ENCODE results near the gene PKDREJ. TPM values are rescaled to one million over a fixed set of nuclear protein-coding genes. Genes with fewer than 3 reads are reported as not detected.
A peak's percentile ranks its signal among the peaks of the same experiment; 100 is the strongest.

PKDREJ gene
- total and polyA plus RNA-seq, 3 experiments from 2014 or later: 0.03 TPM; not detected in 2

DNA sequence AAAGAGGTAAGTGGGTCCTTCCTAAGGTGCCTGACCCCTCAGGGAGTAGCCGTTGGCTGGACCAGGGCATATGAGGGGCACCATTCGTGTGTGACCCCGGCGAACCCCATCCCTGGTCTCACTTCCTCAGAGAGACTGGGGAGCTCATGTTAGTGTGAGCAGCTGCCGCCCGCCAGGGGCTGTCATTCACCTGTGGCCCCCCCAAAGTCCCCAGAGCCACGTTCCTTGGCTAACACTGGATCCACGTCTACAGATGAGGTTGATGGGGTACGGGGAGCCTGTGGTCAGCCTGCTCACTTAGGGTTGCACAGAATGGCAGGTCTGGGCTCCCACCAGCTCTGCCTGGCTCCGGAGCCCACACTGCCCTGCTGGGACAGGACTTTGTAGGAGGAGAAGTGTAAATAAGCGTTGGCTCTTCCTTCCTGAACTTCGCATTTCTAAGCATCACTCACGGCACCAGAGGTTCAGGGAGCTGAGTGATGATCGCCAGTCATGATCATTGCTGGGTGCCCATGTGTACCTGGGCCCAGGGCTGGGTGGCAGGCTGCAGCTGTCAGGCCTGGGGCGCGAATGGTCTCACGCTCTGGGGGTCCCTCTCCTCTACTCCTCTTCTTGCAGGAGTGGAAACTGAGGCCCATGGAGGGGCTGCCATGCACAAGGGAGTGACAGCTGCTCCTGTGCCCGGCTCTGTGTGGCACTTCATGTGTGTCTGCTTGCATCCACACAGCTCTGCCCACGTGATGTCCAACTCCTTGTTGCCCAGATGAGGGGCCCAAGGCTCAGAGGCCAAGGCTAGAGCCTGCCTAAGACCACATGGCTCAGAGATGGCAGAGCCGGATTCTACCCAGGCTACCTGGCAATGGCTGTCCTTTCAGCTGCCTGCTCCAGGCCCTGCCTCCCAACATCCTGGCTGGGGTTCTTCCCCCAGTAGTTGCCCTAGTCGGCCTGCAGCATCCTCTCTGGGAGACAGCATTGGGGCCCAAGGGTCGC is 15.8 kb upstream of the PKDREJ start:
- peaks cover 40 to 54% (median 46%) of the 10 kb centered on the region in 3 donors for H3K4me1 Mint-ChIP-seq
- Histone ChIP-seq H3K4me1 (ENCODE audit: insufficient read depth, low read length) (peaks cover 32% of the 10 kb centered on the region), H3K36me3 (ENCODE audit: insufficient read depth, low read length) (peaks cover 13% of the 10 kb centered on the region), H3K27me3 (ENCODE audit: insufficient read depth, low read length, poor library complexity, severe bottlenecking) (no peaks in the 10 kb centered on the region), H3K9me3 (ENCODE audit: low read length) (no peaks in the 10 kb centered on the region), H3K4me3 (ENCODE audit: low read length) (no peak overlapping the region), H3K27ac (ENCODE audit: low read depth, low read length) (no peak overlapping the region)
- no peak overlapping the region for H3K4me3 Mint-ChIP-seq
- H3K36me3 Mint-ChIP-seq: peaks cover 11 to 56% (median 13%) of the 10 kb centered on the region in 3 donors
- ChIA-PET POLR2A (no interaction called here), CTCF (interaction anchor here (0.8 kb wide), 1 partner anchor 28 kb away, joined by 3 read pairs; no protein-coding TSS in a partner anchor)
- no peaks in the 10 kb centered on the region for H3K9me3 Mint-ChIP-seq
- peaks cover 0 to 2% of the 10 kb centered on the region in 2 donors for H3K27me3 Mint-ChIP-seq
- H3K27ac Mint-ChIP-seq: peak overlapping the region in 3 of 8 donors; percentile 32 to 89 (median 47)
- no peak for DNase-seq

DNA sequence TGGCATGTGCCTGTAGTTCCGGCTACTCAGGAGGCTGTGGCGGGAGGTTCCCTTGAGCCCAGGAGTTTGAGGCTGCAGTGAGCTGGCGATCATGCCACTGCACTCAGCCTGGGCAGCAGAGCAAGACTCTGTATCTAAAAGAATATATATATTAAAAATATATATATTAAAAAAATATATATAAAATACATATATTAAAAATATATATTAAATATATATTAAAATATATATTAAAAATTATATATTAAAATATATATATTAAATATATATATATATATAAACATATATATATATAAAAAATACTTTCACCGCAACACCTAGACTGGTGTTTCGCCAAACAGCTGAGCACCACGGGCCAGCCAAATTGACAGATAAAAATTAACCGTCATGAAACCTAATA is 13.4 kb upstream of the PKDREJ start:
- Histone ChIP-seq H3K9me3 (ENCODE audit: low read length) (no peaks in the 10 kb centered on the region), H3K4me1 (ENCODE audit: insufficient read depth, low read length) (peaks cover 23% of the 10 kb centered on the region), H3K27ac (ENCODE audit: low read depth, low read length) (no peak overlapping the region), H3K36me3 (ENCODE audit: insufficient read depth, low read length) (peaks cover 13% of the 10 kb centered on the region), H3K27me3 (ENCODE audit: insufficient read depth, low read length, poor library complexity, severe bottlenecking) (no peaks in the 10 kb centered on the region), H3K4me3 (ENCODE audit: low read length) (no peak overlapping the region)
- Mint-ChIP-seq H3K27me3 (peaks cover 0 to 2% of the 10 kb centered on the region in 2 donors), H3K36me3 (peaks cover 10 to 63% (median 11%) of the 10 kb centered on the region in 3 donors), H3K4me3 (peak overlapping the region in 3 of 7 donors; percentile 39 to 83 (median 67)), H3K4me1 (peaks cover 34 to 46% (median 40%) of the 10 kb centered on the region in 3 donors), H3K9me3 (no peaks in the 10 kb centered on the region), H3K27ac (peak overlapping the region in 4 of 8 donors; percentile 50 to 91 (median 68))
- no peak for DNase-seq
- POLR2A ChIA-PET: interaction anchor here (0.6 to 1.4 kb wide), 2 partner anchors 20 to 295 kb away, joined by 5 to 6 read pairs; partner anchors contain the start of gene GTSE1
- CTCF ChIA-PET: interaction anchor here (0.8 to 1.0 kb wide), 2 partner anchors 11 to 55 kb away, joined by 3 to 4 read pairs; no protein-coding TSS in a partner anchor

DNA sequence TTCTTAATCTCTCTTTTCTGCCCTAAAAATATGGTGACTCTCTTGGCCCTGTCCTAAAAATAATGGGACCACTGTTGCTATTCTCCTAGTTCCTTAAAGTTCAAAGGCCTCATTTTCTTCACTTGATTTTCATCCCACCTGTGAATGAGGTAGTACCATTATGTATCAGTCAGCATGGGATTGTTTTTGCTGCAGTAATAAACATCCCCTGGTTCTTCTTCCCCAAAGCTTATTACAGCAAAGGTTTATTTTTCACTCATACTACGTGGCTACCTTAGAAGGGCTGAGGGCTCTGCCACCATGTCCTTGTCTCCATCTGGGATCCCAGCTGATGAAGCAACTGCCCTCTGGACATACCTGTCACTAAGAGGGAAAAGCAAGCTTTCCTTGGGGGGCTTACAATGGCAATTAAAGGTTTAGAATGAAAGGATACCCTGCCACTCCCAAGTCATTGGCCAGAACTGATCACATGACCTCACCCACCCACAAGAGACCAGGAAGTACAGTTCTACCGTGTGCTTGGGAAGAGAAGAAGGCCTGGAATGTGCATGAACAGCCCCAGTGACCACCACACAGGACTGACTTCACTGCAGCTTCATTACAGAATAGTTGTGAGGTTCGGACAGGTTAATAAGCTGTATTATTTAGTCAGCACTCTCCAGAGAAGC is 12.4 kb upstream of the PKDREJ start:
- Histone ChIP-seq H3K27ac (ENCODE audit: low read depth, low read length) (no peak overlapping the region), H3K4me1 (ENCODE audit: insufficient read depth, low read length) (peaks cover 13% of the 10 kb centered on the region), H3K9me3 (ENCODE audit: low read length) (no peaks in the 10 kb centered on the region), H3K27me3 (ENCODE audit: insufficient read depth, low read length, poor library complexity, severe bottlenecking) (no peaks in the 10 kb centered on the region), H3K36me3 (ENCODE audit: insufficient read depth, low read length) (peaks cover 13% of the 10 kb centered on the region), H3K4me3 (ENCODE audit: low read length) (no peak overlapping the region)
- H3K9me3 Mint-ChIP-seq: no peaks in the 10 kb centered on the region
- peak overlapping the region in 2 of 7 donors; percentile 2 to 12 for H3K4me3 Mint-ChIP-seq
- CTCF ChIA-PET: no interaction called here
- H3K27me3 Mint-ChIP-seq: peaks cover 0 to 2% of the 10 kb centered on the region in 2 donors
- no peak for DNase-seq
- peaks cover 10 to 59% (median 11%) of the 10 kb centered on the region in 3 donors for H3K36me3 Mint-ChIP-seq
- peaks cover 25 to 36% (median 30%) of the 10 kb centered on the region in 3 donors for H3K4me1 Mint-ChIP-seq
- POLR2A ChIA-PET: no interaction called here
- H3K27ac Mint-ChIP-seq: peak overlapping the region in 4 of 8 donors; percentile 18 to 91 (median 42)

DNA sequence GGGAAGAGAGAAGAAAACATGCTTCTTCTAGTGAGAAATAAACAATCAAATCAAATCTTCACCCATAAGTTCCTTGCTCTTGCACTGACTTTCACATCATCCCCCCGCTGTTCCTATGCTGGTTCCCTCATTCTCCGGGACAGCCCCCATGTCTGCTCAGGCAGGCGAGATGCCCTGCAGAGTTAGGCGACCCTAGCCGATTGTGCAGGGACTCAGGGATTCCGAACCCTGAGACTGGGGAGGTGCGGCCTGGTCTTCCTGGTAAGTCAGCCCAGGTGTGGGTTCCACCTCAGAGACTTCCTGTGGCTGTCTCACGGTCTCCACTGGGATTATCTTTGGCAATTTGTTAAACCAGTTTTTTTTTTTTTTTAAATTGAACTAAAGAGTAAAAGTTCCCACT is 11.2 kb upstream of the PKDREJ start:
- Mint-ChIP-seq H3K9me3 (no peaks in the 10 kb centered on the region), H3K4me1 (peaks cover 22 to 34% (median 32%) of the 10 kb centered on the region in 3 donors), H3K27ac (no peak overlapping the region), H3K4me3 (no peak overlapping the region), H3K27me3 (peaks cover 0 to 4% of the 10 kb centered on the region in 2 donors), H3K36me3 (peaks cover 10 to 54% (median 11%) of the 10 kb centered on the region in 3 donors)
- H3K27ac ChIP-seq (ENCODE audit: low read depth, low read length): no peak overlapping the region
- peaks cover 2% of the 10 kb centered on the region for H3K4me1 ChIP-seq (ENCODE audit: insufficient read depth, low read length)
- ChIA-PET POLR2A (no interaction called here), CTCF (no interaction called here)
- peaks cover 13% of the 10 kb centered on the region for H3K36me3 ChIP-seq (ENCODE audit: insufficient read depth, low read length)
- no peaks in the 10 kb centered on the region for H3K27me3 ChIP-seq (ENCODE audit: insufficient read depth, low read length, poor library complexity, severe bottlenecking)
- H3K4me3 ChIP-seq (ENCODE audit: low read length): no peak overlapping the region
- H3K9me3 ChIP-seq (ENCODE audit: low read length): no peaks in the 10 kb centered on the region
- DNase-seq: no peak

GRCh38 chr22:46273432-46274148 is 10.4 kb upstream of the PKDREJ start:
- no peak overlapping the region for H3K27ac Mint-ChIP-seq
- peaks cover 12% of the 10 kb centered on the region for H3K36me3 ChIP-seq (ENCODE audit: insufficient read depth, low read length)
- H3K9me3 ChIP-seq (ENCODE audit: low read length): no peaks in the 10 kb centered on the region
- H3K4me3 Mint-ChIP-seq: no peak overlapping the region
- H3K36me3 Mint-ChIP-seq: peaks cover 10 to 48% (median 11%) of the 10 kb centered on the region in 3 donors
- no peaks in the 10 kb centered on the region for H3K9me3 Mint-ChIP-seq
- no peak overlapping the region for H3K27ac ChIP-seq (ENCODE audit: low read depth, low read length)
- ChIA-PET POLR2A (no interaction called here), CTCF (no interaction called here)
- DNase-seq: no peak
- peaks cover 22 to 39% (median 37%) of the 10 kb centered on the region in 3 donors for H3K4me1 Mint-ChIP-seq
- H3K27me3 ChIP-seq (ENCODE audit: insufficient read depth, low read length, poor library complexity, severe bottlenecking): no peaks in the 10 kb centered on the region
- peaks cover 0 to 4% of the 10 kb centered on the region in 2 donors for H3K27me3 Mint-ChIP-seq
- H3K4me3 ChIP-seq (ENCODE audit: low read length): no peak overlapping the region
- H3K4me1 ChIP-seq (ENCODE audit: insufficient read depth, low read length): peaks cover 4% of the 10 kb centered on the region

DNA sequence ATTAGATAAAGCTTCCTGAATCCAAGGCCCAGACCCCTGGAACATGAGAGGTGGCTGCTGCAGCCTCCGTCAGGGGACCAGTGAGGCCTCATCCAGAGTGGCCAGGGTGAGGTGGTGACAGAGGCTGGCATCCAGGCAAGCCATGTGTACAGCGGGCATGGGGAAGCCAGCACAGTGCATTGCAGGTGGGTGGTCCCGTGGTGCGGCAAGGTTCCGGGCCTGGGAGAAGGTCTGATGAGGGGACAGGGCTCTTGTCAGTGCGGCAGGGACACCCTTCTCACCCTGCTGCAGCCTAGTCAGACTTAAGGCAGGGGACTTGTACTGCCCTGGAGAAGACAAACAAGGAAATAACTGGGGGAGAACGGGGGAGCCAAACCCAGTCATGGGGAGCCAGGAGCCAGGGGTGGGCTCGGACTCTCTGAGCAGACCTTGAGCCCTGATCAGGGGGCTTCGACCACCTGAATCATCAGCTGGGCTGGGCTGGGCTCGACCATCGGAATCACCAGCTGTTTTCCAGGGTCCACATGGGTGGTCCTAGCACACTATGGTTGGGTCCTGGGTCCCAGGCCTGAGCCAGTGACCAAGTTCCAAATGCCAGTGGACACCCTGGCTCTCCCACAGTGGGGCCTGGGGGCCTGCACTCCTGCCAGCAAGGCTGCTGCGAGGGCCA is 9.8 kb upstream of the PKDREJ start:
- H3K27me3 Mint-ChIP-seq: peaks cover 0 to 4% of the 10 kb centered on the region in 2 donors
- H3K27me3 ChIP-seq (ENCODE audit: insufficient read depth, low read length, poor library complexity, severe bottlenecking): no peaks in the 10 kb centered on the region
- no peak for DNase-seq
- peaks cover 9% of the 10 kb centered on the region for H3K36me3 ChIP-seq (ENCODE audit: insufficient read depth, low read length)
- H3K9me3 Mint-ChIP-seq: no peaks in the 10 kb centered on the region
- no peak overlapping the region for H3K4me3 ChIP-seq (ENCODE audit: low read length)
- H3K4me1 Mint-ChIP-seq: peaks cover 20 to 38% (median 35%) of the 10 kb centered on the region in 3 donors
- ChIA-PET POLR2A (no interaction called here), CTCF (no interaction called here)
- H3K4me3 Mint-ChIP-seq: no peak overlapping the region
- peaks cover 10 to 41% (median 11%) of the 10 kb centered on the region in 3 donors for H3K36me3 Mint-ChIP-seq
- no peak overlapping the region for H3K27ac ChIP-seq (ENCODE audit: low read depth, low read length)
- H3K27ac Mint-ChIP-seq: peak overlapping the region in 1 of 8 donors; percentile 24
- H3K9me3 ChIP-seq (ENCODE audit: low read length): no peaks in the 10 kb centered on the region
- peaks cover 4% of the 10 kb centered on the region for H3K4me1 ChIP-seq (ENCODE audit: insufficient read depth, low read length)

DNA sequence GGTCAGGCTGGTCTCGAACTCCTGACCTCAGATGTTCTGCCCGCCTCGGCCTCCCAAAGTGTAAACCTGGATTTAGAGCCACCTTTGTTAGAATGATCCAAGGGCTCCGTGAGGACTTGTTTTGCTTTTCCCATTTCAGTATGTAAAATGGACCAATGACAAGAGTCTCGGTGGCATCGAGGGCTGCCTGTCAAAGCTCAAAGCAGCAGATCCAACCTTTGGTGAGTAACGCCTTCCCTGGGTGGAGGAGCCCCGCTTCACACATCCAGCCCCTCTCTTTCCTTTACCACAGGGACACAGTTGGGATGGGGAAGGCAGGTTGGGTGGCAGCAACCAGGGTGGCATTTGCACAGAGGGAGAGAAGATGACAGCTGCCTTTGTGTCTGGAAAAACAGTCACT is 9.1 kb upstream of the PKDREJ start:
- no peak overlapping the region for H3K27ac ChIP-seq (ENCODE audit: low read depth, low read length)
- POLR2A ChIA-PET: no interaction called here
- H3K36me3 ChIP-seq (ENCODE audit: insufficient read depth, low read length): peaks cover 9% of the 10 kb centered on the region
- CTCF ChIA-PET: no interaction called here
- peaks cover 10 to 43% (median 11%) of the 10 kb centered on the region in 3 donors for H3K36me3 Mint-ChIP-seq
- no peaks in the 10 kb centered on the region for H3K9me3 Mint-ChIP-seq
- peaks cover 4% of the 10 kb centered on the region for H3K4me1 ChIP-seq (ENCODE audit: insufficient read depth, low read length)
- no peak overlapping the region for H3K4me3 ChIP-seq (ENCODE audit: low read length)
- peaks cover 25 to 39% (median 38%) of the 10 kb centered on the region in 3 donors for H3K4me1 Mint-ChIP-seq
- H3K27me3 Mint-ChIP-seq: peaks cover 0 to 4% of the 10 kb centered on the region in 2 donors
- H3K27me3 ChIP-seq (ENCODE audit: insufficient read depth, low read length, poor library complexity, severe bottlenecking): no peaks in the 10 kb centered on the region
- no peak for DNase-seq
- no peaks in the 10 kb centered on the region for H3K9me3 ChIP-seq (ENCODE audit: low read length)
- no peak overlapping the region for H3K4me3 Mint-ChIP-seq
- peak overlapping the region in 1 of 8 donors; percentile 72 for H3K27ac Mint-ChIP-seq
